ENCODE measurements around the gene COMT. TPM values are rescaled to one million over a fixed set of nuclear protein-coding genes. Genes with fewer than 3 reads are reported as not detected.

COMT gene
- total RNA-seq, 1 experiment from 2014 or later = 196 TPM

GRCh38 chr22:20009582-20010306 is 68.2 kb downstream of the COMT start:
- POLR2A ChIA-PET = no interaction called here
- TF ChIP-seq, protein P1, sequence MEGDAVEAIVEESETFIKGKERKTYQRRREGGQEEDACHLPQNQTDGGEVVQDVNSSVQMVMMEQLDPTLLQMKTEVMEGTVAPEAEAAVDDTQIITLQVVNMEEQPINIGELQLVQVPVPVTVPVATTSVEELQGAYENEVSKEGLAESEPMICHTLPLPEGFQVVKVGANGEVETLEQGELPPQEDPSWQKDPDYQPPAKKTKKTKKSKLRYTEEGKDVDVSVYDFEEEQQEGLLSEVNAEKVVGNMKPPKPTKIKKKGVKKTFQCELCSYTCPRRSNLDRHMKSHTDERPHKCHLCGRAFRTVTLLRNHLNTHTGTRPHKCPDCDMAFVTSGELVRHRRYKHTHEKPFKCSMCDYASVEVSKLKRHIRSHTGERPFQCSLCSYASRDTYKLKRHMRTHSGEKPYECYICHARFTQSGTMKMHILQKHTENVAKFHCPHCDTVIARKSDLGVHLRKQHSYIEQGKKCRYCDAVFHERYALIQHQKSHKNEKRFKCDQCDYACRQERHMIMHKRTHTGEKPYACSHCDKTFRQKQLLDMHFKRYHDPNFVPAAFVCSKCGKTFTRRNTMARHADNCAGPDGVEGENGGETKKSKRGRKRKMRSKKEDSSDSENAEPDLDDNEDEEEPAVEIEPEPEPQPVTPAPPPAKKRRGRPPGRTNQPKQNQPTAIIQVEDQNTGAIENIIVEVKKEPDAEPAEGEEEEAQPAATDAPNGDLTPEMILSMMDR (IDR thresholded peaks at IDR 0.05; ENCODE audit: unreplicated experiment) = no peak
- no peaks in the 10 kb centered on the region for H3K36me3 Mint-ChIP-seq (ENCODE audit: insufficient read depth, unreplicated experiment)
- CTCF ChIA-PET = interaction anchor here (0.6 kb wide), 1 partner anchor 8 kb away, joined by 3 read pairs; no protein-coding TSS in a partner anchor
- no TSS peak for BruUV-seq (replicated peaks)
- no peak overlapping the region for H3K4me3 Mint-ChIP-seq (ENCODE audit: unreplicated experiment)
- no peak overlapping the region for H3K27ac Mint-ChIP-seq (ENCODE audit: low read depth, unreplicated experiment)
- no peaks in the 10 kb centered on the region for H3K27me3 Mint-ChIP-seq (ENCODE audit: insufficient read depth, unreplicated experiment)
- H3K9me3 Mint-ChIP-seq (ENCODE audit: unreplicated experiment) = peaks cover 3% of the 10 kb centered on the region
- DNase-seq (ENCODE audit: unreplicated experiment) = no peak
- intact Hi-C loops (cut with micrococcal nuclease) = no loop called here
- peaks cover 9% of the 10 kb centered on the region for H3K4me1 Mint-ChIP-seq (ENCODE audit: insufficient read depth, unreplicated experiment)

DNA sequence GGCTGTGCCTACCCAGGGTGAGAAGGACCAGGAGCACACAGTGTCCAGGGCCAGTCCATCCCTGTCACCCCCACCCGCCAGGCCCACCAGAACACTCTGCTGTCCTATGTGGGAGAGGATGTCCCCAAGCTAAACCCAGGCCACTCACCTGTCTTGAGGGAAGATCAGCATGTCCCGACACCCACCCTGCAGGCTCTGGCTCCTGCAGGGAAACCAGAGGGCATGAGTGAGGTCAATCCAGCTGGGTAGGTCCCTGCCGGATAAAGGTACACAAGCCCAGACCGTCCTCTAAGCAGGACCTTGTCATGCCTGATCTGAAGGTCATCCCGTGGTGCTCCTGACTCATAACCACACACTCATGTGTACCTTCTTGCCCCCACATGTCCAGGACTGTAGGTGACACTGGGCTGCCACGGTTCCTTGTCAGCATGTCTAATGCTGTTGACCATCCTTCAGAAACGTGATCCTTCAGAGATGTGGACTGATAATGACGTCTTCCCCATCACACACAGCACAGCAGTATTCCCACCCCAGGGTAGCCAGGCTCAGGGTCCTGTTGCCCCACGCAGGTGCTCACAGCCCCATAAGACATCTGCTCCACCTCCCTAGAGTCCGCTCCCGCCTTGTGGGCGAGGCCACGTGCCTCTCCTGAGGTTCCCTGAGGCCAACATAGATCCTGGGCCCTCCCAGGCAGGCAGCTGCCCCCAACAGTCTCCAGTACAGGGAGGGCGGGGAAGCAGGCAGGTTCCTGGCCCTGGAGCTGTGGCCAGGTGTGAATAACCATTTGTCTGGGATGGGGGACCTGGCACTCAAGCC is 68.9 kb downstream of the COMT start:
- intact Hi-C loops (cut with micrococcal nuclease) = no loop called here
- POLR2A ChIA-PET = interaction anchor here (1.5 kb wide), 1 partner anchor 12 kb away, joined by 6 read pairs; no protein-coding TSS in a partner anchor
- no peaks in the 10 kb centered on the region for H3K36me3 Mint-ChIP-seq (ENCODE audit: insufficient read depth, unreplicated experiment)
- no TSS peak for BruUV-seq (replicated peaks)
- no peak for DNase-seq (ENCODE audit: unreplicated experiment)
- TF ChIP-seq, protein P1 (IDR thresholded peaks at IDR 0.05; ENCODE audit: unreplicated experiment) = no peak
- H3K4me3 Mint-ChIP-seq (ENCODE audit: unreplicated experiment) = no peak overlapping the region
- no peaks in the 10 kb centered on the region for H3K27me3 Mint-ChIP-seq (ENCODE audit: insufficient read depth, unreplicated experiment)
- peaks cover 9% of the 10 kb centered on the region for H3K4me1 Mint-ChIP-seq (ENCODE audit: insufficient read depth, unreplicated experiment)
- H3K27ac Mint-ChIP-seq (ENCODE audit: low read depth, unreplicated experiment) = no peak overlapping the region
- no peaks in the 10 kb centered on the region for H3K9me3 Mint-ChIP-seq (ENCODE audit: unreplicated experiment)
- CTCF ChIA-PET = interaction anchor here (0.6 kb wide), 1 partner anchor 9 kb away, joined by 3 read pairs; no protein-coding TSS in a partner anchor

- Mint-ChIP-seq H3K4me1 (ENCODE audit: insufficient read depth, unreplicated experiment) (peaks cover 9% of the 10 kb centered on the region), H3K36me3 (ENCODE audit: insufficient read depth, unreplicated experiment) (no peaks in the 10 kb centered on the region), H3K27ac (ENCODE audit: low read depth, unreplicated experiment) (no peak overlapping the region), H3K9me3 (ENCODE audit: unreplicated experiment) (no peaks in the 10 kb centered on the region), H3K4me3 (ENCODE audit: unreplicated experiment) (no peak overlapping the region), H3K27me3 (ENCODE audit: insufficient read depth, unreplicated experiment) (no peaks in the 10 kb centered on the region)
- CTCF ChIA-PET = no interaction called here
- DNase-seq (ENCODE audit: unreplicated experiment) = no peak
- BruUV-seq (replicated peaks) = no TSS peak
- POLR2A ChIA-PET = interaction anchor here (1.5 kb wide), 1 partner anchor 11 kb away, joined by 6 read pairs; no protein-coding TSS in a partner anchor
- TF ChIP-seq, protein P1 (IDR thresholded peaks at IDR 0.05; ENCODE audit: unreplicated experiment) = no peak
- intact Hi-C loops (cut with micrococcal nuclease) = no loop called here
Observed at GRCh38 chr22:20011123-20011992, 69.8 kb downstream of the COMT start.

All from MCF 10A (cell line).